Measurements from ENCODE around the gene MAP1B.
"Not testable (repeated sequence)": the region's sequence is repeated elsewhere in the genome, so short reads cannot be mapped to it uniquely, and the experiment has no call there.

Gene MAP1B

DNA sequence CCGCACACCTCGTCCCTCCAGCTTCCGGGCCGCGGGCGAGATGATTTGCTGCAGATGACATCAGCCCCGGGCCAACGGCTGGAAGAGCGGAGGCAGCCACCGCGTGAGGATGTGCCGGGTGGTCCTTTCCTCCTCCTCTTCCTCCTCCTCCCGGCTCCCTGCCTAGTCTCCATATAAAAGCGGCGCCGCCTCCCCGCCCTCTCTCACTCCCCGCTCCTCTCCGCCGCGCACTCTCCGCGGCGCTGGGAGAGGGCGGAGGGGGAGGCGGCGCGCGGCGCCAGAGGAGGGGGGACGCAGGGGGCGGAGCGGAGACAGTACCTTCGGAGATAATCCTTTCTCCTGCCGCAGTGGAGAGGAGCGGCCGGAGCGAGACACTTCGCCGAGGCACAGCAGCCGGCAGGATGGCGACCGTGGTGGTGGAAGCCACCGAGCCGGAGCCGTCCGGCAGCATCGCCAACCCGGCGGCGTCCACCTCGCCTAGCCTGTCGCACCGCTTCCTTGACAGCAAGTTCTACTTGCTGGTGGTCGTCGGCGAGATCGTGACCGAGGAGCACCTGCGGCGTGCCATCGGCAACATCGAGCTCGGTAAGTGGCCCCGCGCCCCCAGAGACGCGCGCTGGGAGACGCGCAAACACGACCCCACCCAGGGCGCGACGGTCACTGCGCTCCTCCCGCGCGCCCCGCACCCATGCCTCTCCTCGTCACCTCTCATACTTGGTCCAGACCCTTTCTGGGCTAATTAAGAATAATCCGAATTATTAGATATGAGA lies at the start of gene MAP1B:
Gene MAP1B, plus strand, starts transcription at position 345 of the 770 bp plus-strand sequence. Its CDS starts 57 bp downstream, at position 402.
- in situ Hi-C loops (cut with MboI; ENCODE audit: low pct_unique_long_range_greater_than_20kb, low sequenced_read_pairs): no loop called here
- no peak for DNase-seq

DNA sequence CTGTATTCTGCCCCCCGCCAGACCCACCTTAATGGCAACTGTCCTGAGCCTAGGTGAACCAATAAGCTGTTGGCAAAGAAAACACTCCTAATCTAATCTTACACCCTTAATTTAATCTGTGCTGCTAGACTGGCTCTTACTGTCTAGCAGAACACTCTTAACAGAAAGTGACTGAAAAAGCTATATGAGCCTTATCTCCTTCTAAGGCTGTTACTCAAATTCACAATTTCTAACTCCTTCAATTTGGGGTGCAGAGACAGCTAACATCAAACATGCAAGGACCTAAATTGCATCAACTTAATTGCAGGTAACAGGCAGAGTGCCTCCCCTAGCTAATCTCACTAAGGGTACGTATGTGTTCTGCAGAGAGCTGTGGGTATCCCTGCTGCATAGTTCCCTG lies 49.5 kb upstream of the MAP1B start:
- in situ Hi-C loops (cut with MboI; ENCODE audit: low pct_unique_long_range_greater_than_20kb, low sequenced_read_pairs): no loop called here
- DNase-seq: no peak

DNA sequence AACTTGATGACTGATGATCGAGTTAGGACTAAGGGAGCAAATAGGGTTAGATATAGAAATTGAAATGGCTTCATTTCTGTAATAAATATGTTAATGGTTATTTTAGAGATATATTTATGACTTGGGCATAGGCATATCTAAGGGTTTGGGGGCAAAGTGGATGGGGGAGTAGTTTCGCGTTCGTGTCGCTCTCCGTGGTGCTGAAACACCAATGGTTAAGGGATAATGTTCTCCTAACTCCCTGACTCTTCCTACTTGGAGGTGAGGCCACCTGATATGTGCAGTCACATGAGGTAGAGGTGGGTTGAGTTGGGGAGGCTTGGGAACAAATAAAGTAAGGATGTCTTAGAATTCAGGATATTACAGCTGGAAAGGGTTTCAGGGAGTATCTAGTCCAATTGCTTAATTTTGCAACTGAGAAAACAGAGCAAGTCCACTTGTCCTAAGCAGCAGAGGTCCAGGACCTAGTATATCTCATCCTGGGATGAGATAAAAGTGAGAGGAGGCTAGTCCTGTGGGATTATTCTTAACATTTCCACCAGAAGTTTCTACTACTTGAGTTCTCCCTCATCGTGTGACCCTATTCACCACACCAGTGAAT lies 44.0 kb upstream of the MAP1B start:
- peak; percentile 33 for DNase-seq

DNA sequence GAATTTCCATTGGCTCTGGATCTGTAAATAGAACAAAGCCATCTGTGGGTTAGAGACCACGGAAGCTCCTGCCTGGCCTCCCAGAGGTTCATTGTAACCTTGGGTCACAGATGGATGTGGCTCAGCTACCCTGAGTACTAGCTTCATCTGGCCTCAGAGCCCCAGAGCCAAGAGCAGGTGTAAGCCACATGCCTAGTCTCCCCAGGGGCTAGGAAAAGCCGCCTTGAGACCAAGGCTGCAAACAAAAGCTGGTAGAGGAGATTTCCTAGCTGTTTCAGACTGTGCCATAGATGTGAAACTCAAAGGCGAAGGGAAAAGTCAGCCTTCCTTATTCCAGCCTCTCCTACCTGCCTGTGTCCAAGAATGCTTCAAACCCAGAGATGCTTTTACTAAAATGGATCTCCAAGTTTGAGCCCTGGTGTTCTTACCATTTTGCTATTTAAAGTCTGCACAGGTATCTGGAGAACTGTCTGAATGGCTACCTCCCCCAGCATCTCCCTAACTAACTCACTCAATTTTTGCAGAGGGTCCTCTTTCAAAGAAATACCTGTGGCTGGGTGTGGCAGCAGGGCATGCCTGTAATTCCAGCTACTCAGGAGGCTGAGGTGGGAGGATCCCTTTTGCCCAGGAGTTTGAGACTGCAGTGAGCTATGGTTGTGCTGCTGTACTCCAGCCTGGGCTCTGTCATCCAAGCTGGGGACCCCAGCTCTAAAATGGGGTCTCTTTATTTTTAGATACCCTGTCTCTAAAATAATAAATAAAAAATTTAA lies 42.3 kb upstream of the MAP1B start:
- in situ Hi-C loops (cut with MboI; ENCODE audit: low pct_unique_long_range_greater_than_20kb, low sequenced_read_pairs): no loop called here
- DNase-seq: no peak

More for the DNA sequence above, 44.0 kb upstream of the MAP1B start:
- in situ Hi-C loops (cut with MboI; ENCODE audit: low pct_unique_long_range_greater_than_20kb, low sequenced_read_pairs): no loop called here

DNA sequence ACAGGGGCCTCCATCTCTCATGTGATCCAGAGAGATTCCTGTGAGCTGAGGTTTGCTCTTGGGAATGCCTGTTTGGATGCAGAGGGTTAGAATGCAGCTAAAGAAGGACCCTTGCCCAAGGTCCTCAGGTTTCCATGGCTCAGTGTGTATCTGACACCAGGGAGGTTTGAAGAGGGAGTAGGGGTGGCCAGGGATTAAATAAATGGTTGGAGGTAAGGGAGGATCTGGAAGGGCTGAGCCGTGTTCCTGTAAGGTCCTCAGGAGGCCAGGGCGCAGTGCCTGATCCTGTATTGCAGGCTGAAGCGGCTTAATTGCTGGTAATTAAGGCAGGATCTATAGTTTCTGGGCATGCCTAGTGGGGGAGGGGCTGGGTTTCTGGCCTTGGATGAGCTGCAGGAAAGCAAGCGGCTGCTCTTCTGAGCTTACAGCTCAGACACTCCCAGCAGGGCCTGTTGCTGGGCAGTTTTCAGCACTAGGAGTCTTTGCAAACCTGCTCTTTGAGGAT lies 41.5 kb upstream of the MAP1B start:
- in situ Hi-C loops (cut with MboI; ENCODE audit: low pct_unique_long_range_greater_than_20kb, low sequenced_read_pairs): no loop called here
- no peak for DNase-seq

DNA sequence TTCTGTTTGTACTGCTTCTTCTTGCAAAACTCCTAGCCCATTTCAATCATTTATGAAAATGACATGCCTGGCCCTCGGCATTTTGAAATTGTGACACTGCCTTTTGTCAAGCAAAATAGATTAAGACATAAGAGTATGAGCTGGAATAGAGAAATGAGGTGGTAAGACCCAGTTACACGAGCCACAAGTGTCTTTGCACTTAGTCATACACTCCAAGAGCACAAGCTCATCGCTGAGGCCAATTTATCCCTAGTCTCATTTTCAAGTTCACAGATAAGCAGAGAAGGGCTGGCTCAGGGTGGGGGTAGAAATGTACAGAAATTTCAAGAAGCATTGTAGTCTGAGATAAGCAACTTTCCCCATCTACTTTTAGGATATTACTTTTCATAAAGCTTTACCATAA lies 40.6 kb upstream of the MAP1B start:
- DNase-seq: no peak
- in situ Hi-C loops (cut with MboI; ENCODE audit: low pct_unique_long_range_greater_than_20kb, low sequenced_read_pairs): no loop called here

DNA sequence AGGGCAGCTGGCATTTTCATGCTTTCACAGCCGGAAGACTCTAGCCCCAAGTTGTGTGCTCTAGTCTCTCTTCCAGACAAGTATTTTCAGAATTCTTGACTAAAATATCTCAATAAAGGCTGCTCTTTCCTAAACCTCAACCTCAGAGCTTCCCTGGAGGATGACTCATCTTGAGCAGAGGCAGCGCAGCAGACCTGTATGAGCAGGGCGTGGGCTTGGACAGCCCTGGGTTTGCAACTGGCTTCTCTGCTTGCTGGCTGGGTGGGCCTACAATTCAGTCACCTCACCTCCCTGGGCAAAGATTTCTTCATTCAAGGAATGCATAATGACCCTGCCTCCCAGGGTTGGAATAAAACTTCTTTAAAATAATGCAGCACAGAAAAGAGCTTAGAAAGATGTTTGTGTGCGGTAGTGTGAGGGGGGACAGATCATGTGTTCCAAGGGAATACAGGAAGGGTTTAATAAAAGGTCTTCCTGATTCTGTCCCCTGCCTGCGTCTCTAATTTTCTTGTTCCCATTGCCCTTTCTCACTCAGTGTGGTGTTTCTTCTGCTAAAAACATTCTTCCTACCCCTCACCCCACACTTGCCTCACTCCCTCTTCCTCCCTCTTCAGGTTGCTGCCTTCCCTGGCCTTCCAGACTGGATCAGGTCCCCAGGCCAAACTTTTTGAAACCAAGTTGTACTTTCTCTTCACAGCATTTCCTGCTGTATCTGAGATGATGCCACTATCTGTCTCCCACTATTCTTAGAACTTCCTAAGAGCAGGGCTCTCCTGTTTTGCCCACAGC lies 39.4 kb upstream of the MAP1B start:
- DNase-seq: no peak
- in situ Hi-C loops (cut with MboI; ENCODE audit: low pct_unique_long_range_greater_than_20kb, low sequenced_read_pairs): no loop called here

DNA sequence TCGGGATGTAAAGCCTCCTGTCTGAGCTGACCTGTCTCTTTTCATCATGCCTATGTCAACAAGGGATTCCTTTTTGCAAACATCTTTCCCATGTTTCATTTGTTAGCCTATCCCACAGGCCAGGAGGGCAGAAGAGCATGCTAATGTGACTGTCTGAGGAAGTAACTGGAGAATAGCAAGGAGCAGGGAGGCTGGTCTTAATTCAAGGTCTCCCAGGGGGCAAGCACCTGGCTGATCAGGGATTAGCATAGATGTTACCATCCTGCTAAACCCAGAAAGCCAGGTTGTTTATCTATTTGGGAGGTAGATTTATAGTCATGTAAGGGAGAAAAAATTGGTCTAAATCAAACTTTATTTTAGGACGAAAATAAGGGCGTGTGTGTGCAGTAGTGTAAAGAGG lies 36.7 kb upstream of the MAP1B start:
- no peak for DNase-seq
- in situ Hi-C loops (cut with MboI; ENCODE audit: low pct_unique_long_range_greater_than_20kb, low sequenced_read_pairs): no loop called here

DNA sequence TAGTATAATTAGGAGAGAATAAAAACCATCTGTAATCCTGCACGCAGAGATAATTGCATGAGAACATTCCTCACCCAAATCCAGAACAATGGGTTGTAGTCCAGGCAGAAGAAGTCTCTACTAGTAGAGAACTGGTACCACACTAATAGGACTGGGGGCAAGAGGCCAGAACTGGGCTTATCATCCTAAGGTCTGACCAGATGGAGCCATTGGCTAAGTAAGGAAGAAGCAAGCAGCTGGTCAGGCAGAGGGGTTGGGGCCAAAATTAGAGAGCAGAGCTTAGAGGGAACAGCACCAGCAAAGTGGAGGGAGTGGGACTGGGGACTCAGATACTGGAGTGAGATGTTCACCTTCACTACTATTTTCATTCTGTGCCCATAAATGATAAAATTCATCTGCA lies 35.4 kb upstream of the MAP1B start:
- no peak for DNase-seq
- in situ Hi-C loops (cut with MboI; ENCODE audit: low pct_unique_long_range_greater_than_20kb, low sequenced_read_pairs): no loop called here

DNA sequence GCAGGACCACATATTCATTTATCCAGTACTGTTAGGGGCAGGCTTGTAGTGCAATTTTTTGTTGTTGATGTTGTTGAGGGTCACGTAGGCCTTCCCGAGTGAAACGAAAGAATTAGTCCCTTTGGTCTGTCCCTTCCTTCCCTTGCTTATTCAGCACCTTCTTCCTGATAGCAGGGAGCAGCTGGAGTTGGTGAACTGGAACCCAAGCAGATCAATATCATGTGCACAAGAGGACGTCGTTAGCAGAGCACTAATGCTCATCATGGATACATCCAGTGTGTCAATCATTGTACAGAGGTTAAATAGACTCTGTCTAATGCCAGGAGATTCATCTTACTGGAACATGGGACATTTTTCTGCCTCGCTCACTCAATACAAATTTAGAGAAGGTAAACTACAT lies 33.0 kb upstream of the MAP1B start:
- in situ Hi-C loops (cut with MboI; ENCODE audit: low pct_unique_long_range_greater_than_20kb, low sequenced_read_pairs): no loop called here
- DNase-seq: no peak

DNA sequence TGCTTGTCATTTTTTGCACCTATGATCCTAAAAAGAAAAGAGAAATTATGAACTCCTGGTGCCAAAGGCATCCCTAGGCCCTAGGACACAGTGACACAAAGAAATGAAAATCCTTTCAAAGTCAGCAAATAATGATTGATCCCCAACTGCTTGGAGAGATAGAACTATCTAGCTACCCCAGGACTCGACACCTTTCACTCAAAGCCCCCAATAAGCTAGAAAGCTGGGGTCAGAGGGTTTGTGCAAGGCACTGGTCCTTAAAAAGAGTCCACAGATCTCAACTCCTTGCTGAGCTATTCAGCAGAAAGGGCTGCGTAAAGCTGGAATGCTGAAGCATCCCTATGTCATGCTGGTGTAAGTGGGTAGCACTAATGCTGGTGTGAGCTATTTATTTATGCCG lies 31.8 kb upstream of the MAP1B start:
- no peak for DNase-seq
- in situ Hi-C loops (cut with MboI; ENCODE audit: low pct_unique_long_range_greater_than_20kb, low sequenced_read_pairs): no loop called here

DNA sequence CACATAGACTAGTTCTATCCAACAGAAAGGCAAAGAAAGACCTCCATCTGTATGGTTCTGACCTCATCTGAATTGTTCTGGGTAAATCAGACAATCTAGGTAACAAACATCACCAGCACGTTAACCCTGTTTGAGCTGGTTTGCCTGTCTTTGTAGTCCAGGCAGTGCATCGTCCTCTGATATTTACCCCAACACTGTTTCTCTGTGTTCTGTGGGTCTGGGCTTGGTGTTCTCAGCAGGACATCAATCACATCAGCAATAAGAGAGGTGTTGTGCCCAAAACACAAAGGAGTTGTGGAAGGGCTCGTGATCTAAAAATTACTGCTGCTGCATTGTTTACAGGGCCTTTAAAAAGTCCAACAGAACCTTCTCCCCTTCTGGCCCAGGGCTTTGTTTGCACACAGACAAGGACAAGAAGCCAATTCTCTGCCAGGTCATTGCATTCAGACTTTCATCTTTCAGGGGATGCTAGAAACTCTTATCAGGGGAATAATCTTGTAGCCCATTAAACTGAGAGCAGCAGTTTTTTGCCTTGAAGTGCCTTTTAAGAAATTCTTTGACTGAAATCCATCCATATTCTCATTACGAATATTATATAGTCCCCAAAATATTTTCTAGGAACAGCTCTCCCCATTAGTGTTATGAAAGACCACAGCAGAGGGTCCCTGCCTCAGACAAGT lies 30.5 kb upstream of the MAP1B start:
- in situ Hi-C loops (cut with MboI; ENCODE audit: low pct_unique_long_range_greater_than_20kb, low sequenced_read_pairs): no loop called here
- no peak for DNase-seq

DNA sequence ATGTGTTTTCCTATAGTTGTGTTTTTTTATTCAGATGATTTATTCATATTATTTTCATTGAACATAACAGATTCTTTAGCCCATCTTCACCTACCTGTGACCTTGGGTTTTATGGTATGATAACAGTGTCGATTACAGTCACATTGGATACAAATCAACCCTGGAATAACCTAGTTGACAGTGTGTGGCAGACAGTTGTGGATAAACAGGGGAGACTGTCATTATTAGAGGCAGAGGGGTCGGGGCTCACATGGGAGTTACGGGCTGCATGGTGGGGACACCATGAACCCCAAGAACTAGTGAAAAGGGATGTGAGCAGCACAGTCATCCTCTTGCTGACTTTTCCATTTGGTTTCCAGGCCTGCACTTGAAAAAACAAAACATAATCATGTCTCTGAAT lies 29.9 kb upstream of the MAP1B start:
- in situ Hi-C loops (cut with MboI; ENCODE audit: low pct_unique_long_range_greater_than_20kb, low sequenced_read_pairs): no loop called here

DNA sequence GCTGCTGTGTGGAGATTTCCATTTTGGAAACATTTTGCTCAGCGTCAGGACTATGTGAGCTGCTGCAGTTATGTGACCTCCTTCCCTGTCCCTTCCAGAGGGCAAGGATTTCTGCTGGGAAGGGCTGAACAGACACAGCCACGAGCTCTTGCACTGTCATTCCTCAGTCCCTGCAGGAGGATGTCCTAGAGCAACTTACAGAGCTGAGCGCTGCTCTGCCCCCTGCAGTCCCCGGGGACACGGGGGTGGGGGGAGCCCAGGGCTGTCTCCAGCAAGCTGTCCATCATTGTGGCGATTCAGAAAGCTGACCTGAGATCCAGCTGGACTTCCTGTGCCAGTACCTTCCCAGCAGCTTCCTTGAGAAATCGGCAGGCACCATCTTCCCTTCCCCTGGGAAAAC lies 28.0 kb upstream of the MAP1B start:
- in situ Hi-C loops (cut with MboI; ENCODE audit: low pct_unique_long_range_greater_than_20kb, low sequenced_read_pairs): no loop called here
- DNase-seq: no peak

More for the DNA sequence above, 29.9 kb upstream of the MAP1B start:
- DNase-seq: no peak

DNA sequence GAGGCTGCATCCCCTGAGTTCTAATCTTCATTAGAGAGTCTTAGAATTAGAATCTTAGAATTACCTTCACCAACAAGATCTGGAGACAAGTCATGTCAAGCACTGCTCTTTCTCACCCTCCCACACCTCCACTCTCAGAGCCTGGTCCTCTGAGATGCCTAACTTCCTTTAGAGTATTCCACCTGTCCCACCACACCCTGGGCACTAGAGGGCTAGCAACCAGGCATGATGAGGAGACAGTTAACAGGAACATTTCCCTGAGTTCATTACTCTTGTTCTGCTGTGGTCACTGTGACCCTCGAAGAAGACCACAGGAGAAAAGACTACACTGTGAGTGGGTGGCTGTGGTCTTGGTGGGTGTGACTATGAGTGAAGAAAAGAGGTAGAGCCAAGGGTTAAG lies 25.2 kb upstream of the MAP1B start:
- in situ Hi-C loops (cut with MboI; ENCODE audit: low pct_unique_long_range_greater_than_20kb, low sequenced_read_pairs): no loop called here
- DNase-seq: no peak

DNA sequence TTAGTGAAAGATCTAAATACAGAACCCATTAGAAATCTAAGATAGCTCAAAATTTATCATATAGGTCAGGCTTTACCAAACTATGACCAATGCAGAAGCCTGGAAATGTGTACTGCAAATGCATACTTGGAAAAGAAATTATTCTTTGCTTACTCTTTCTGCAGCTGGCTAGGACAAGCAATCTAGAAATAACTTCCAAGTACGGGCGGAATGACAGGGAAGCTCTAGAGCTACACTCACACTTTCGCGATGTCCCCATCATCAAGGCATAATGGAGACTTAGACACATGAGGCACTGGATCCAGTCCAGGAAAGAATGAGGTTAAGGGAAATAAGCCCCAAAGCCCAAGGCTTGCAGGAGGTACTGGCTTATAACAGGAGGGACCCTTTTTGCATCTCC lies 22.4 kb upstream of the MAP1B start:
- no peak for DNase-seq
- in situ Hi-C loops (cut with MboI; ENCODE audit: low pct_unique_long_range_greater_than_20kb, low sequenced_read_pairs): no loop called here

DNA sequence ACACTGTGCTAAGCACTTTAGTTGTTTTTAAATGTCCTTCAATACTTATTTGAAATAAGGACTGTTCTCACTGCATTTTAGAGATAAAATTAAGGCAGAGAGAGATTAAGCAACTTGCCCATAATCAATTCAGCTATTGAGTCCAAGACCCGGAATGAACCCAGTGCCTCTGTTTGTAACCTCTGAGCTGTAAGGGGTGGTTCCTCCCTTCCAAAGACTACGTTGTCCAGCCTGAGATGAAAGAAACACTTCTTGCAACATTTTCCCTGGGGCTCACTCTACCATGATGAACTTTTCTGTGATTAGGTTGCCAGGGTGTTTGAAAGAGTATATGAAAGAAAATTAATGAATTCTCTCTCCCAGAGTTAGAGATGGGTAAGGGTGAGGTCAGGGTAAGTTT lies 22.0 kb upstream of the MAP1B start:
- in situ Hi-C loops (cut with MboI; ENCODE audit: low pct_unique_long_range_greater_than_20kb, low sequenced_read_pairs): no loop called here
- DNase-seq: no peak

DNA sequence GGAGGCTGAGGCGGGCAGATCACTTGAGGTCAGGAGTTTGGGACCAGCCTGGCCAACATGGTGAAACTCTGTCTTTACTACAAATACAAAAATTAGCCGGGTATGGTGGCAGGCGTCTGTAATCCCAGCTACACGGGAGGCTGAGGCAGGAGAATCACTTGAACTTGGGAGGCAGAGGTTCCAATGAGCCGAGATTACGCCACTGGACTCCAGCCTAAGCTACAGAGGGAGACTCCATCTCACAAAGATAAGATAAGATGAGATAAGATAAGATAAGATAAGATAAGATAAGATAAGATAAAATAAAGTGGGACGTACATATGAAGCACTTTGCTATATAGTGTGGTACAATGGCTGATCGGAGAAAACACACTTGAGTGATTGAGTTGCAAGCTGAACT lies 17.6 kb upstream of the MAP1B start:
- in situ Hi-C loops (cut with MboI; ENCODE audit: low pct_unique_long_range_greater_than_20kb, low sequenced_read_pairs); DNase-seq: not testable (repeated sequence)

DNA sequence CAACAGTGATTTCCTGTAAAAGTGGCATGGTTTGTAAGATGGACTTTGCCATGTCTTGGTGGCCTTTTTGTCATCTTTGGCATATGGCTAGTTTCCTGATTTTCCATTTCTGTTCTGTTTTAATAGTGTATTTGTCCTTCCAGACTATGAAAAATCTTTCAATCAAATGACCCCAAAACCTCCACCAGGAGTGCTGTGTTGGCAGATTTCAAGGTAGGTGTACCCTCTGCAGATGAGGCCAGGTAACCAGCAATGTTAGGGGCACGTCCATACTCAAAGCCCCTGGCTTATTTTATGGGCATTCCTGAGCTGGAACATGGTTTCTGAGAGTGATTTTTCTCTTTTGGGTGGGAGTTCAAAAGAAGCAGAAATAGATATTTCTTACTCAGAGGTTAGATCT lies 15.2 kb upstream of the MAP1B start:
- no peak for DNase-seq
- in situ Hi-C loops (cut with MboI; ENCODE audit: low pct_unique_long_range_greater_than_20kb, low sequenced_read_pairs): no loop called here

All from KBM-7 (cell line).